ENCODE data around the gene ARHGEF40. TPM values are rescaled to one million over a fixed set of nuclear protein-coding genes. Genes with fewer than 3 reads are reported as not detected.

ARHGEF40 gene
- total and polyA plus RNA-seq, 10 of the 15 experiments (the other 5 are each of a cell fraction or from before 2014, with no cell fraction given) = 0.03 to 0.31 (median 0.08) TPM; not detected in 2

DNA sequence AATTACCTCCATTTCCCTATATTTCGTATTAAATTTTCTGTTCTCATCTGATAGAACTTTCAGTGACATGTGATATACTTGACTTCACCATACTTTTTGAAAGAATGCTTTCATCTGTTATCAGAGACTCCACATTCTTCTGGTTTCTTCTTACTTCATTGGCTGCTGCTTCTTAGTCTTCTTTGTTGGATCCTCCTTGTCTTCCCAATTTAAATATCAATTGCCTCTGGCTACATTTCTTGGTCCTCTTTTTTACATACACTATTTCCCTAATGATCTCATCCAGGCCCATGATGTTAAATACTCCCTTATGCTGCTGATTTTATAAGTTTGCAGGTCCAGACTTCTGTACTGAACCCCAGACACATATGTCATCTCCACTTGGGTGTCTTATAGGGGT lies 63.8 kb downstream of the ARHGEF40 start:
- no peaks in the 10 kb centered on the region for H3K36me3 ChIP-seq (ENCODE audit: control insufficient read depth in 2 of 2, insufficient read depth in 2 of 2, low read length in 1 of 2)
- H3K9me3 ChIP-seq (replicated peaks; ENCODE audit: control insufficient read depth, insufficient read depth, low read length) = no peaks in the 10 kb centered on the region
- H4K20me1 ChIP-seq (ENCODE audit: control insufficient read depth, insufficient read depth) = no peaks in the 10 kb centered on the region
- H3K4me2 ChIP-seq (ENCODE audit: control insufficient read depth, insufficient read depth) = no peak overlapping the region
- in situ Hi-C loops (cut with MboI) (no loop called here), intact Hi-C loops (cut with micrococcal nuclease; ENCODE audit: unreplicated experiment) (no loop called here)
- no peaks in the 10 kb centered on the region for H3K4me1 ChIP-seq (ENCODE audit: control insufficient read depth, insufficient read depth, low read length)
- ChIA-PET CTCF (no interaction called here), SMC1A (ENCODE audit: uncharacterized antibody, unreplicated experiment) (interaction anchor here (0.7 kb wide), 1 partner anchor 90 kb away, joined by 3 read pairs; no protein-coding TSS in a partner anchor), RAD21 (ENCODE audit: unreplicated experiment) (no interaction called here), POLR2A (no interaction called here)
- no peak overlapping the region for H3K27ac ChIP-seq (ENCODE audit: control insufficient read depth, insufficient read depth)
- H3K4me3 ChIP-seq = no peak overlapping the region
- H3K79me2 ChIP-seq (ENCODE audit: control insufficient read depth, insufficient read depth, low read length) = no peaks in the 10 kb centered on the region
- TF ChIP-seq, protein P1, sequence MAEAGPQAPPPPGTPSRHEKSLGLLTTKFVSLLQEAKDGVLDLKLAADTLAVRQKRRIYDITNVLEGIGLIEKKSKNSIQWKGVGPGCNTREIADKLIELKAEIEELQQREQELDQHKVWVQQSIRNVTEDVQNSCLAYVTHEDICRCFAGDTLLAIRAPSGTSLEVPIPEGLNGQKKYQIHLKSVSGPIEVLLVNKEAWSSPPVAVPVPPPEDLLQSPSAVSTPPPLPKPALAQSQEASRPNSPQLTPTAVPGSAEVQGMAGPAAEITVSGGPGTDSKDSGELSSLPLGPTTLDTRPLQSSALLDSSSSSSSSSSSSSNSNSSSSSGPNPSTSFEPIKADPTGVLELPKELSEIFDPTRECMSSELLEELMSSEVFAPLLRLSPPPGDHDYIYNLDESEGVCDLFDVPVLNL (IDR thresholded peaks at IDR 0.05; ENCODE audit: low read depth, low read length) = no peak
- TF ChIP-seq, protein P2, sequence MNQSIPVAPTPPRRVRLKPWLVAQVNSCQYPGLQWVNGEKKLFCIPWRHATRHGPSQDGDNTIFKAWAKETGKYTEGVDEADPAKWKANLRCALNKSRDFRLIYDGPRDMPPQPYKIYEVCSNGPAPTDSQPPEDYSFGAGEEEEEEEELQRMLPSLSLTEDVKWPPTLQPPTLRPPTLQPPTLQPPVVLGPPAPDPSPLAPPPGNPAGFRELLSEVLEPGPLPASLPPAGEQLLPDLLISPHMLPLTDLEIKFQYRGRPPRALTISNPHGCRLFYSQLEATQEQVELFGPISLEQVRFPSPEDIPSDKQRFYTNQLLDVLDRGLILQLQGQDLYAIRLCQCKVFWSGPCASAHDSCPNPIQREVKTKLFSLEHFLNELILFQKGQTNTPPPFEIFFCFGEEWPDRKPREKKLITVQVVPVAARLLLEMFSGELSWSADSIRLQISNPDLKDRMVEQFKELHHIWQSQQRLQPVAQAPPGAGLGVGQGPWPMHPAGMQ (IDR thresholded peaks at IDR 0.05; ENCODE audit: borderline replicate concordance) = no peak
- TF ChIP-seq FOXM1 (IDR thresholded peaks at IDR 0.05; ENCODE audit: low read depth, low read length) (no peak), CREB1 (IDR thresholded peaks at IDR 0.05; ENCODE audit: low read depth) (no peak), NRF1 (conservative IDR thresholded peaks at IDR 0.05; ENCODE audit: low read depth, low read length) (no peak), CBX3 (IDR thresholded peaks at IDR 0.05; ENCODE audit: borderline replicate concordance, low read depth) (no peak), NR2F1 (conservative IDR thresholded peaks at IDR 0.05) (no peak), WRNIP1 (IDR thresholded peaks at IDR 0.05; ENCODE audit: borderline replicate concordance, low read depth, low read length) (no peak), GATAD2B (conservative IDR thresholded peaks at IDR 0.05; ENCODE audit: low read depth) (no peak), RFX5 (IDR thresholded peaks at IDR 0.05; ENCODE audit: low read depth, low read length) (no peak)
- TF ChIP-seq, protein P3, sequence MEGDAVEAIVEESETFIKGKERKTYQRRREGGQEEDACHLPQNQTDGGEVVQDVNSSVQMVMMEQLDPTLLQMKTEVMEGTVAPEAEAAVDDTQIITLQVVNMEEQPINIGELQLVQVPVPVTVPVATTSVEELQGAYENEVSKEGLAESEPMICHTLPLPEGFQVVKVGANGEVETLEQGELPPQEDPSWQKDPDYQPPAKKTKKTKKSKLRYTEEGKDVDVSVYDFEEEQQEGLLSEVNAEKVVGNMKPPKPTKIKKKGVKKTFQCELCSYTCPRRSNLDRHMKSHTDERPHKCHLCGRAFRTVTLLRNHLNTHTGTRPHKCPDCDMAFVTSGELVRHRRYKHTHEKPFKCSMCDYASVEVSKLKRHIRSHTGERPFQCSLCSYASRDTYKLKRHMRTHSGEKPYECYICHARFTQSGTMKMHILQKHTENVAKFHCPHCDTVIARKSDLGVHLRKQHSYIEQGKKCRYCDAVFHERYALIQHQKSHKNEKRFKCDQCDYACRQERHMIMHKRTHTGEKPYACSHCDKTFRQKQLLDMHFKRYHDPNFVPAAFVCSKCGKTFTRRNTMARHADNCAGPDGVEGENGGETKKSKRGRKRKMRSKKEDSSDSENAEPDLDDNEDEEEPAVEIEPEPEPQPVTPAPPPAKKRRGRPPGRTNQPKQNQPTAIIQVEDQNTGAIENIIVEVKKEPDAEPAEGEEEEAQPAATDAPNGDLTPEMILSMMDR (IDR thresholded peaks at IDR 0.05 in 2 of 3, conservative IDR thresholded peaks at IDR 0.05 in 1 of 3; ENCODE audit: control insufficient read depth in 2 of 3, extremely low read depth in 1 of 3, insufficient read depth in 1 of 3, low read depth in 3 of 3, low read length in 3 of 3) = no peak
- TF ChIP-seq, protein P4, sequence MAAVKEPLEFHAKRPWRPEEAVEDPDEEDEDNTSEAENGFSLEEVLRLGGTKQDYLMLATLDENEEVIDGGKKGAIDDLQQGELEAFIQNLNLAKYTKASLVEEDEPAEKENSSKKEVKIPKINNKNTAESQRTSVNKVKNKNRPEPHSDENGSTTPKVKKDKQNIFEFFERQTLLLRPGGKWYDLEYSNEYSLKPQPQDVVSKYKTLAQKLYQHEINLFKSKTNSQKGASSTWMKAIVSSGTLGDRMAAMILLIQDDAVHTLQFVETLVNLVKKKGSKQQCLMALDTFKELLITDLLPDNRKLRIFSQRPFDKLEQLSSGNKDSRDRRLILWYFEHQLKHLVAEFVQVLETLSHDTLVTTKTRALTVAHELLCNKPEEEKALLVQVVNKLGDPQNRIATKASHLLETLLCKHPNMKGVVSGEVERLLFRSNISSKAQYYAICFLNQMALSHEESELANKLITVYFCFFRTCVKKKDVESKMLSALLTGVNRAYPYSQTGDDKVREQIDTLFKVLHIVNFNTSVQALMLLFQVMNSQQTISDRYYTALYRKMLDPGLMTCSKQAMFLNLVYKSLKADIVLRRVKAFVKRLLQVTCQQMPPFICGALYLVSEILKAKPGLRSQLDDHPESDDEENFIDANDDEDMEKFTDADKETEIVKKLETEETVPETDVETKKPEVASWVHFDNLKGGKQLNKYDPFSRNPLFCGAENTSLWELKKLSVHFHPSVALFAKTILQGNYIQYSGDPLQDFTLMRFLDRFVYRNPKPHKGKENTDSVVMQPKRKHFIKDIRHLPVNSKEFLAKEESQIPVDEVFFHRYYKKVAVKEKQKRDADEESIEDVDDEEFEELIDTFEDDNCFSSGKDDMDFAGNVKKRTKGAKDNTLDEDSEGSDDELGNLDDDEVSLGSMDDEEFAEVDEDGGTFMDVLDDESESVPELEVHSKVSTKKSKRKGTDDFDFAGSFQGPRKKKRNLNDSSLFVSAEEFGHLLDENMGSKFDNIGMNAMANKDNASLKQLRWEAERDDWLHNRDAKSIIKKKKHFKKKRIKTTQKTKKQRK (IDR thresholded peaks at IDR 0.05; ENCODE audit: low read depth, low read length) = no peak
- no peak for FAIRE-seq
- DNase-seq (ENCODE audit: low read depth, low spot score) = no peak
- H3K9ac ChIP-seq (ENCODE audit: control insufficient read depth, insufficient read depth, low read length) = no peak overlapping the region
- no peak overlapping the region for H2AFZ ChIP-seq (ENCODE audit: control insufficient read depth, low read depth, low read length)
- ATAC-seq = no peak
- no TSS peak for BruUV-seq (replicated peaks)
- 0% methylated on average over 1 of the region's 1 CpG for WGBS (ENCODE audit: insufficient coverage, insufficient replicate concordance, low lambda C conversion rate, missing lambda C conversion rate)
- no peaks in the 10 kb centered on the region for H3K27me3 ChIP-seq (replicated peaks in 1 of 2; ENCODE audit: control insufficient read depth in 2 of 2, insufficient read depth in 2 of 2, low read length in 1 of 2)

Measured in GM12878 (cell line).